RPMI7951 (cell line): ENCODE results near the gene FANK1. TPM values are rescaled to one million over a fixed set of nuclear protein-coding genes. Genes with fewer than 3 reads are reported as not detected.
"Not testable (repeated sequence)": the region's sequence is repeated elsewhere in the genome, so short reads cannot be mapped to it uniquely, and the experiment has no call there.

Experiments used
- DNase-seq: peaks from one replicate; pipeline ENCODE4 v3.0.0-alpha.2; 2012; ENCODE audit warnings: low read depth
- total RNA-seq: library from RNA; depleted of rRNA; stranded (reverse); fragments of >200 nt; shearing (Covaris generic); gene quantifications from 2 replicates; pipeline ENCODE4 v1.2.3, GENCODE V29; 2014

Gene FANK1
- total RNA-seq, 1 experiment from 2014 or later, result 1.3 TPM

- DNase-seq, result no peak
These were observed 125.6 kb downstream of the FANK1 start for GRCh38 chr10:126021833-126022500.

GRCh38 chr10:126022841-126023240, 126.5 kb downstream of the FANK1 start:
- no peak for DNase-seq

GRCh38 chr10:126027692-126028091, 131.3 kb downstream of the FANK1 start:
- no peak for DNase-seq

DNA sequence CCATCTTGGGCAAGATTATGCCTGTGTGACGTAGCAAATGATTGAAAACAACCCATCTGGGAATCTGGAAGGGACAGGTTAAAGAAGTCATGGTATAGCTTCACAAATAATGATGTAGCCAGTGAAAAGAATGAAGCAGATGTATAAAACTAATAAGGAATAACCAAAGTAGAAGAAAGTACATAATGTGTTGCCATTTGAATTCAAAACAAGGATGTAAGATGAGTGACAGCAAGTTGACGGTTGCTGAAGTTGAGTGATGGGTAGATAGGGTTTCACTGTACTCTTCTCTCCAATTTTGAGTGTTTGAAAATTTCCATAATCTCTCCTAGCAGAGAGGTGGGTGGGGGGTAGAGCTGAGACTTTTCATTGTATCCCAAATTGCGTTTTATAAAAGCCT, 133.6 kb downstream of the FANK1 start:
- DNase-seq, result no peak

DNA sequence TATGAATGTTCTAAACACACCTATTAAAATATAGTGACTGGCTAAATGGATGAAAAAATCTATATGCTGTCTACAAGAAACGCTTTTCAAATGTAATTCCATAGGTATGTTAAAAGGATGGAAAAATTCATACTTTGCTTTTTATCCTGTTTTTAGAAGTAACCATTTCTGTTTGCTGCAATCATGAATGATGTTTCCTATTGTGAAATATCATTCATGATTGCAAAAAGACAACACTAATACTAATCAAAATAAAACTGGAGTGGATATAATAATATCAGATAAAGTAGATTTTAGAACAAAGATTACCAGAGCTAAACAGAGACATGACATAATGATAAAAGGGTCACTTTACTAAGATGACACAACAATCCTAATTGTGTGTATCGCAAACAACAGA, 138.2 kb downstream of the FANK1 start:
- DNase-seq, result no peak

GRCh38 chr10:126036515-126036914, 140.2 kb downstream of the FANK1 start:
- no peak for DNase-seq

GRCh38 chr10:126037946-126038345, 141.6 kb downstream of the FANK1 start:
- no peak for DNase-seq

GRCh38 chr10:126041117-126041516, 144.8 kb downstream of the FANK1 start:
- no peak for DNase-seq

DNA sequence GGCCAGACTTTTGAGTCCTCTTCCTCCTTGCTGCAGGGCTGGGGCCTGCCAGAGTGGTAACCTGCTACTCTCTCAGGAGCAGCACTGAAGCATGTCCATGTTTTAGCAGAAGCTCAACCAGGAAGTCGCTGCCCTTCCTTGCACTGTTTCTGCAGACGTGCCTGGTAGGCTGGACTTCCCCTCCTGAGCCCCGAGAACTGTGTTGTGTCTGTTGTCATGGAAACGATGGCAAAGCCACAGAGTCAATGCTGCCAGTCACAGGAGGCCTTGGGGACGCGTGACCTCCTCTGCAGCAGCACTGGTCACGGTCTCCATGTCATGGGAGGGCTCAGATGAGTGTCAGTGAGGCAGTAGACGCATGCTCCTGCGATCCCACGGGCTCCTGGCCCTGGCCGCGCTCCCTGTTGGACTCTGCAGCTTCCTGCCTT, 145.5 kb downstream of the FANK1 start:
- DNase-seq, result peak; percentile 95

GRCh38 chr10:126042354-126042753, 146.0 kb downstream of the FANK1 start:
- no peak for DNase-seq

DNA sequence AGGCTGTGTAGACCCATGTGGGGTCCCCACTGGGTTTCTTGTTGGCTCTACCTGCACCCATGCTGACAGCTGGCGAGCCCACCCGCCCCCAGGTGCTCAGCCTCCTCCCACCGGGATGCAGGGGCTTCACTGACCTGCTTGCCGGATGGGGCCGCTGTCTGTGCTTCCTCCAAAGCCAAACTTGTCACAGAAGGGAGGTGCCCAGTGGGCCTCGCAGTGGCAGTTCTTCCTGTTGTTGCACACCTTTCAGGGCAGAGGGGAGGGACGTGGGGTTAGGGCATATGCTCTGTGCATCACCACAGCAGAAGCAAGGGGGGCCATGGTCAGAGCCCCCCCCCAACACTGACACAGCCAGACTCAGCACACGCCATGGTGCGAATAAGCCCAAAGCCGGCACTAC, 146.5 kb downstream of the FANK1 start:
- no peak for DNase-seq

- DNase-seq, result no peak
These were observed 147.0 kb downstream of the FANK1 start for GRCh38 chr10:126043389-126043788.

DNA sequence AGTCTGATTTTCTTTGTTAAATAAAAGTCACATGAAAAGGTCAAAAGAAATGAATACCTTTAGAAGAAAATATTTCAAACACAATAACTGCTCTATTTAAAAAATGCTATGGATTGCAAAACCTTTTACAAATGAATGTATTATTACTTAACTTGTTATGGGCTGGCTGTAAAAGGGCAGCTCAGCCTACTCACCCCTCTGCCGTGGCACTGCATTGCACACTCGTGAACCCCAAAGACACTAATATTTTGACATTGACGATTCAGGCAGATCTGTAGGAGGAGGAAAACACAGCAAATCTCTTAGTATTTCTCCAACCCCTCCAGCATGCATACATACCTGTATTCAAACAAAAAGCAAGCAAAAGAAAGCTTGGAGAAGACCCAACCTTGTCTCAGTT, 149.5 kb downstream of the FANK1 start:
- no peak for DNase-seq

GRCh38 chr10:126046831-126047230, 150.5 kb downstream of the FANK1 start:
- no peak for DNase-seq

- DNase-seq, result not testable (repeated sequence)
These were observed 151.4 kb downstream of the FANK1 start for GRCh38 chr10:126047749-126048148.

- peak; percentile 66 for DNase-seq
These were observed 153.7 kb downstream of the FANK1 start for GRCh38 chr10:126049759-126050700.

DNA sequence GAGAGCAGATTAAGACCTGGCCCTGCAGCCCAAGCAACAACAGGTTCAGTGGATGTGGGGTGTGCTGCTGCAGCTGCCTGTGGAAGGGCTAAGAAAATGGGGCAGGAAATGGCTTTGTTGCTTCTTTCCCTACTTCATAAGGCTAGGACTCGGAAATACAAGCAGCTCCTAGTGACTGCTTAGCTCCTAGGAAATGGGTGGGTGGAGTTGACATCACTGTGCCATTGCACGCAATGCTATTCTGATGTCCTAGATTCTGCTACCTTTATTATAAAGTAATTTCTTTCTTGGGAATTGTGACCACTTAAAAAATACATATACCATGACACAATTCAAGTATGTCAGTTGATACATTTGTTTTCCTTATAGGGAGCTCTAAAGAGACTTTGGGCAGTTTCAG, 155.8 kb downstream of the FANK1 start:
- DNase-seq, result no peak

GRCh38 chr10:126054191-126054590, 157.8 kb downstream of the FANK1 start:
- no peak for DNase-seq

DNA sequence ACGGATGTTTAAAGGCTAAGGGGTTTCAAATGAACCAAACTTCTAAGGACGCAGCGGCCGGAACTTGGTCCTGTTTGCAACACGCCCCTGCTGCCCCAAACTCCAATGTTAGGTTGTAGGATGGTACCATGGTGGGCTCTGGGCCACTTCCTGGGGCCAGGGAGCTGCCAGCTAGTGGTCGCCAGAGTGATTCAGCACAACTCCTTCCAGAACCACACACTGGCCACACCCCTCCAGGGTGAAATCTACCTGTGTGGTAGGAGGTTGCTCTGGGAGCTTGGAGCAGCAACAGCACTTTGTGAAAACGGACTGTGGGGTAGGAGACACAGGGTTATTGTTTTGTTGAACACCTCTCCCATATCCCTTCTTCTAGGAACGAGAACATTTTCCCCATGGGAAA, 161.1 kb downstream of the FANK1 start:
- DNase-seq, result no peak

DNA sequence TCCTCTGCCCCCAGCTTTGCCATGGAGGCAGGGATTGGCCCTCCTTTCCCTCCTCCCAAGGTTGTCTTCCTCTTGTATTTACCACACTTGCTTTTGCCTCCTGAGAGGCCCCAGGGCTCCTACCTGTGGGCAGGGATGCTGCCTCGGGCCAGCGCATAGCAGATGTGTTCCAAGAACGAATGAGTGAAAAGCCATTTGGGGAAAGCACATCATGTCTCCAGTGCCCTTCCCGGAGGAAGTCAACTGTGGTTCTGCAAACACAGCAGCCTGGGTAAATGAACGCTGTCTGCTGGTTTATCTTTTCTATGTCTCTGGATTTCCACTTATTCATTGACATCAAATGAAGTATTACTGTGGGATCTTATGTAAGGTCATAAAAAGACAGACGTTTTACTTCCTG, 161.7 kb downstream of the FANK1 start:
- DNase-seq, result no peak

- no peak for DNase-seq
These were observed 162.1 kb downstream of the FANK1 start for GRCh38 chr10:126058507-126058906.
